Caco-2 (cell line): ENCODE results near the gene NXN. TPM values are rescaled to one million over a fixed set of nuclear protein-coding genes. Genes with fewer than 3 reads are reported as not detected.
A peak's percentile ranks its signal among the peaks of the same experiment; 100 is the strongest.
"Not testable (repeated sequence)": the region's sequence is repeated elsewhere in the genome, so short reads cannot be mapped to it uniquely, and the experiment has no call there.

Experiments
- BruUV-seq: library from RNA; stranded (reverse); fragments of 400-500 nt; replicated peaks from 2 replicates; lab custom pipeline; 2021; lab: Mats Ljungman, UMichigan
- CTCF ChIA-PET: fragments of 300-600 bp; sonication (Branson Sonifier 250); formaldehyde crosslinking; loops from one replicate; lab custom pipeline; 2022; ENCODE audit warnings: antibody characterized with exemption; lab: Charles Lee
- POLR2A ChIA-PET: fragments of 300-600 bp; sonication (Branson Sonifier 250); formaldehyde crosslinking; loops from one replicate; lab custom pipeline; 2022; ENCODE audit warnings: antibody characterized with exemption; lab: Charles Lee
- DNase-seq, 2 experiments: peaks; one replicate each; pipeline versions ENCODE4 v3.0.0 to v3.0.0-alpha.2; 2020 to 2022
- H3K27me3 ChIP-seq: replicated peaks from 2 replicates; pipeline ENCODE4 v1.6.0; 2011; ENCODE audit warnings: low read length; ENCODE audit not compliant: control insufficient read depth, insufficient read depth
- H3K36me3 ChIP-seq: 2 replicates; pipeline ENCODE4 v1.5.1; 2011; ENCODE audit warnings: low read length; ENCODE audit not compliant: control insufficient read depth, insufficient read depth
- H3K4me1 ChIP-seq: fragments of 250-450 bp; sonication (Bioruptor Pico); 2 replicates; pipeline ENCODE4 v1.5.1; 2020; ENCODE audit warnings: mild to moderate bottlenecking
- H3K4me3 ChIP-seq: 2 replicates; pipeline ENCODE4 v1.5.1; 2011; ENCODE audit warnings: low read depth, mild to moderate bottlenecking, control low read depth, low read length
- H3K9me3 ChIP-seq: fragments of 250-450 bp; sonication (Bioruptor Pico); 2 replicates; pipeline ENCODE4 v1.5.1; 2020; ENCODE audit warnings: mild to moderate bottlenecking, moderate library complexity
- H3K27ac Mint-ChIP-seq: one replicate; pipeline ENCODE4 v1.8.0; 2022; ENCODE audit warnings: mixed read lengths; ENCODE audit not compliant: unreplicated experiment
- H3K27me3 Mint-ChIP-seq: one replicate; pipeline ENCODE4 v1.8.0; 2022; ENCODE audit warnings: mixed read lengths; ENCODE audit not compliant: insufficient read depth, unreplicated experiment
- H3K36me3 Mint-ChIP-seq: one replicate; pipeline ENCODE4 v1.8.0; 2022; ENCODE audit warnings: mild to moderate bottlenecking, mixed read lengths; ENCODE audit not compliant: insufficient read depth, unreplicated experiment
- H3K4me1 Mint-ChIP-seq: one replicate; pipeline ENCODE4 v1.8.0; 2022; ENCODE audit warnings: low read depth, mixed read lengths; ENCODE audit not compliant: unreplicated experiment
- H3K4me3 Mint-ChIP-seq: one replicate; pipeline ENCODE4 v1.8.0; 2022; ENCODE audit warnings: mild to moderate bottlenecking, moderate library complexity, mixed read lengths; ENCODE audit not compliant: unreplicated experiment
- H3K9me3 Mint-ChIP-seq: one replicate; pipeline ENCODE4 v1.8.0; 2022; ENCODE audit warnings: mixed read lengths; ENCODE audit not compliant: unreplicated experiment
- intact Hi-C: fragments of 100-400 bp; cut with micrococcal nuclease; formaldehyde crosslinking; loops from one replicate; pipeline ENCODE4 v1.10.0; 2022; ENCODE audit not compliant: unreplicated experiment
- total RNA-seq: library from RNA; stranded (reverse); gene quantifications from 2 replicates; pipeline ENCODE4 v1.2.3, GENCODE V29; 2022
- TF ChIP-seq, protein P1 (sequence below), 2 experiments: fragments of 200-600 bp in 1 of 2; IDR thresholded peaks; 1 replicate in 1 of 2; 2 replicates in 1 of 2; pipeline versions ENCODE4 v1.5.1 to v1.8.0; 2011 to 2022; ENCODE audit warnings: antibody characterized with exemption in 1 of 2, control low read depth in 1 of 2, inconsistent platforms in 1 of 2, low read depth in 1 of 2, low read length in 1 of 2, mild to moderate bottlenecking in 1 of 2, moderate library complexity in 1 of 2; ENCODE audit not compliant: insufficient read depth in 1 of 2, severe bottlenecking in 1 of 2, unreplicated experiment in 1 of 2

The NXN gene
- total RNA-seq, 1 experiment from 2014 or later = 76.7 TPM

DNA sequence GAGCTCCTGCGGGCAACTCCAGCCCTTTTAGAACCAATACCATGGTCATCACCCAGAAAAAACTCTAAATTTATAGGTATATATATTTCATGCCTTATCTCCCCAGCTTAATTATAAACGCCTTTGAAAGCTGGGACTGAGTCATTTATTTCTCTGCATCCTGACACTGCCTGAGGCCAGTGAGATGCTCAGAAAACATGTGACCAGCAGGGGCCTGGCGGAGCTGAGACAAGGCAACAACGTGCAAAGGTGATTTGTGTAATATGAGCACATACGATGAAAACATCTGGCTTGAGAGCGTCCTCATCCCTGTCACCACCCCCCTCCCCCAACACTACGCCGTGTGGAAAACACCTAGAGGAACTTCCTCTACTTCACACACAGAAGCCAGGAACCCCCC is 22.7 kb downstream of the NXN start:
- ChIA-PET POLR2A (no interaction called here), CTCF (no interaction called here)
- Histone ChIP-seq H3K4me1 (peaks cover 53% of the 10 kb centered on the region), H3K36me3 (no peaks in the 10 kb centered on the region; the same call in 1 of the 2 replicates), H3K27me3 (no peaks in the 10 kb centered on the region), H3K9me3 (no peaks in the 10 kb centered on the region), H3K4me3 (no peak overlapping the region)
- peak overlapping the region; percentile 88 for H3K27ac Mint-ChIP-seq
- H3K4me3 Mint-ChIP-seq = no peak overlapping the region
- no peaks in the 10 kb centered on the region for H3K9me3 Mint-ChIP-seq
- TF ChIP-seq, protein P1, sequence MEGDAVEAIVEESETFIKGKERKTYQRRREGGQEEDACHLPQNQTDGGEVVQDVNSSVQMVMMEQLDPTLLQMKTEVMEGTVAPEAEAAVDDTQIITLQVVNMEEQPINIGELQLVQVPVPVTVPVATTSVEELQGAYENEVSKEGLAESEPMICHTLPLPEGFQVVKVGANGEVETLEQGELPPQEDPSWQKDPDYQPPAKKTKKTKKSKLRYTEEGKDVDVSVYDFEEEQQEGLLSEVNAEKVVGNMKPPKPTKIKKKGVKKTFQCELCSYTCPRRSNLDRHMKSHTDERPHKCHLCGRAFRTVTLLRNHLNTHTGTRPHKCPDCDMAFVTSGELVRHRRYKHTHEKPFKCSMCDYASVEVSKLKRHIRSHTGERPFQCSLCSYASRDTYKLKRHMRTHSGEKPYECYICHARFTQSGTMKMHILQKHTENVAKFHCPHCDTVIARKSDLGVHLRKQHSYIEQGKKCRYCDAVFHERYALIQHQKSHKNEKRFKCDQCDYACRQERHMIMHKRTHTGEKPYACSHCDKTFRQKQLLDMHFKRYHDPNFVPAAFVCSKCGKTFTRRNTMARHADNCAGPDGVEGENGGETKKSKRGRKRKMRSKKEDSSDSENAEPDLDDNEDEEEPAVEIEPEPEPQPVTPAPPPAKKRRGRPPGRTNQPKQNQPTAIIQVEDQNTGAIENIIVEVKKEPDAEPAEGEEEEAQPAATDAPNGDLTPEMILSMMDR (IDR thresholded peaks at IDR 0.05; ENCODE audit: insufficient read depth in 1 of 2, low read depth in 1 of 2, low read length in 1 of 2, severe bottlenecking in 1 of 2, unreplicated experiment in 1 of 2) = no peak
- H3K36me3 Mint-ChIP-seq = peaks cover 65% of the 10 kb centered on the region
- peaks cover 27% of the 10 kb centered on the region for H3K4me1 Mint-ChIP-seq
- no peaks in the 10 kb centered on the region for H3K27me3 Mint-ChIP-seq
- intact Hi-C loops = no loop called here
- peak in 1 of 2 experiments; percentile 62 for DNase-seq
- BruUV-seq = no TSS peak

- Mint-ChIP-seq H3K4me1 (peaks cover 32% of the 10 kb centered on the region), H3K4me3 (peak overlapping the region; percentile 52), H3K27ac (peak overlapping the region; percentile 99), H3K9me3 (no peaks in the 10 kb centered on the region), H3K36me3 (peaks cover 79% of the 10 kb centered on the region), H3K27me3 (no peaks in the 10 kb centered on the region)
- Histone ChIP-seq H3K4me3 (no peak overlapping the region), H3K9me3 (no peaks in the 10 kb centered on the region), H3K36me3 (no peaks in the 10 kb centered on the region; the same call in 1 of the 2 replicates), H3K4me1 (peaks cover 71% of the 10 kb centered on the region), H3K27me3 (no peaks in the 10 kb centered on the region)
- intact Hi-C loops = loop anchor here (1.0 kb wide), 1 partner anchor 15 kb away; no protein-coding TSS in a partner anchor
- ChIA-PET CTCF (interaction anchor here (0.6 to 1.0 kb wide), 5 partner anchors 21 to 311 kb away, joined by 3 to 5 read pairs (median 3); partner anchors contain the start of gene TIMM22), POLR2A (interaction anchor here (0.6 to 1.0 kb wide), 5 partner anchors 11 to 29 kb away, joined by 3 to 6 read pairs (median 3); no protein-coding TSS in a partner anchor)
- TF ChIP-seq, protein P1 (IDR thresholded peaks at IDR 0.05; ENCODE audit: insufficient read depth in 1 of 2, low read depth in 1 of 2, low read length in 1 of 2, severe bottlenecking in 1 of 2, unreplicated experiment in 1 of 2) = no peak
- BruUV-seq = TSS peak; percentile 58
- peak; percentile 80 to 82 for DNase-seq
These were observed 25.0 kb downstream of the NXN start for GRCh38 chr17:954431-955164.

DNA sequence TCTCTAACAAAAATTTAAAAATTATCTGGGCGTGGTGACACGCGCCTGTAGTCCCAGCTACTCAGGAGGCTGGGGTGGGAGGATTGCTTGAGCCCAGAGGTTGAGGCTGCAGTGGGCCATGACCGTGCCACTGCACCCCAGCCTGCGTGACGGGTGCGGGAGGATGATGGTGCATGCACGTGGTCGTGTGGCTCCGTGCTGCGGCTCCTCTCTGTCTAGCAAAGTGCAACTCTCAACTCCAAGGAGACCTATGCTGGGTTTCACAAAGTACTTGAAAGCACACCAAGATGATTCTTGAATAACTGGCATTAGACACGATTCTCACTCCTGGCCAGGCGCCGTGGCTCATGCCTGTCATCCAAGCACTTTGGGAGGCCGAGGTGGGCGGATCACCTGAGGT is 25.8 kb downstream of the NXN start:
- Mint-ChIP-seq H3K27ac (peak overlapping the region; percentile 99), H3K9me3 (no peaks in the 10 kb centered on the region)
- BruUV-seq = no TSS peak

GRCh38 chr17:952592-952991 is 27.0 kb downstream of the NXN start:
- H3K36me3 Mint-ChIP-seq = peaks cover 70% of the 10 kb centered on the region
- H3K27ac Mint-ChIP-seq = peak overlapping the region; percentile 99
- H3K27me3 Mint-ChIP-seq, H3K9me3 ChIP-seq, CTCF ChIA-PET, H3K36me3 ChIP-seq, intact Hi-C loops, BruUV-seq, H3K27me3 ChIP-seq, H3K9me3 Mint-ChIP-seq, H3K4me3 ChIP-seq, POLR2A ChIA-PET, DNase-seq: not testable (repeated sequence)
- H3K4me3 Mint-ChIP-seq = peak overlapping the region; percentile 54
- H3K4me1 Mint-ChIP-seq = peaks cover 31% of the 10 kb centered on the region
- peaks cover 59% of the 10 kb centered on the region for H3K4me1 ChIP-seq

More for the DNA sequence above, 25.8 kb downstream of the NXN start:
- CTCF ChIA-PET = no interaction called here
- TF ChIP-seq, protein P1 (IDR thresholded peaks at IDR 0.05; ENCODE audit: insufficient read depth in 1 of 2, low read depth in 1 of 2, low read length in 1 of 2, severe bottlenecking in 1 of 2, unreplicated experiment in 1 of 2) = no peak
- Mint-ChIP-seq H3K36me3 (peaks cover 72% of the 10 kb centered on the region), H3K27me3 (no peaks in the 10 kb centered on the region), H3K4me1 (peaks cover 32% of the 10 kb centered on the region), H3K4me3 (no peak overlapping the region)
- H3K4me1 ChIP-seq = peaks cover 71% of the 10 kb centered on the region
- no peaks in the 10 kb centered on the region; the same call in 1 of the 2 replicates for H3K36me3 ChIP-seq
- H3K9me3 ChIP-seq = no peaks in the 10 kb centered on the region
- DNase-seq = no peak
- no peaks in the 10 kb centered on the region for H3K27me3 ChIP-seq
- intact Hi-C loops = loop anchor here (1.0 kb wide), 1 partner anchor 16 kb away; no protein-coding TSS in a partner anchor
- H3K4me3 ChIP-seq = no peak overlapping the region
- POLR2A ChIA-PET = no interaction called here
